IMR-90 (cell line): ENCODE results near the gene CATSPERE. TPM values are rescaled to one million over a fixed set of nuclear protein-coding genes. Genes with fewer than 3 reads are reported as not detected.
A peak's percentile ranks its signal among the peaks of the same experiment; 100 is the strongest.

Source experiments
- ATAC-seq: fragments of 200-7000 bp; cut with Tn5 transposase; 2 replicates; pipeline ENCODE4 v1.9.1; 2020; ENCODE audit warnings: low read depth, mild to moderate bottlenecking, moderate library complexity
- BruUV-seq: library from RNA; stranded (reverse); fragments of 400-500 nt; replicated peaks from 2 replicates; lab custom pipeline; 2021; lab: Mats Ljungman, UMichigan
- CTCF ChIA-PET: fragments of 300-600 bp; formaldehyde crosslinking; extraction: SDS; loops from one replicate; lab custom pipeline; 2021; ENCODE audit warnings: antibody characterized with exemption; lab: Yijun Ruan, JAX
- POLR2A ChIA-PET: fragments of 300-600 bp; sonication (Branson Sonifier 250); formaldehyde crosslinking; loops from one replicate; lab custom pipeline; 2022; ENCODE audit warnings: antibody characterized with exemption; ENCODE audit not compliant: unreplicated experiment; lab: Charles Lee
- DNase-seq: peaks from one replicate; pipeline ENCODE4 v3.0.0; 2013
- H2AFZ ChIP-seq: replicated peaks from 2 replicates; pipeline ENCODE3; 2013; ENCODE audit warnings: low read length, mild to moderate bottlenecking; ENCODE audit not compliant: poor library complexity
- H2AK5ac ChIP-seq: 2 replicates; pipeline ENCODE4 v1.6.1; 2013; ENCODE audit warnings: low read depth, low read length, inconsistent platforms
- H2AK9ac ChIP-seq: replicated peaks from 2 replicates; pipeline ENCODE3; 2013; ENCODE audit warnings: mild to moderate bottlenecking, low read depth, low read length, moderate library complexity; ENCODE audit not compliant: poor library complexity
- H2BK120ac ChIP-seq: 2 replicates; pipeline ENCODE4 v1.6.1; 2013; ENCODE audit warnings: low read depth, low read length, inconsistent platforms
- H2BK15ac ChIP-seq: 3 replicates; pipeline ENCODE4 v1.6.1; 2013; ENCODE audit warnings: low read depth, low read length, inconsistent platforms
- H2BK20ac ChIP-seq: 2 replicates; pipeline ENCODE4 v1.6.1; 2013; ENCODE audit warnings: low read depth, mild to moderate bottlenecking, inconsistent platforms, low read length, moderate library complexity
- H2BK5ac ChIP-seq: 2 replicates; pipeline ENCODE4 v1.6.1; 2013; ENCODE audit warnings: mild to moderate bottlenecking, low read depth, low read length, inconsistent platforms; ENCODE audit not compliant: poor library complexity, severe bottlenecking
- H3K14ac ChIP-seq: replicated peaks from 2 replicates; pipeline ENCODE4 v1.6.1; 2013; ENCODE audit warnings: low read depth, low read length, inconsistent platforms
- H3K18ac ChIP-seq: 2 replicates; pipeline ENCODE4 v1.6.1; 2013; ENCODE audit warnings: low read depth, low read length, control low read depth
- H3K23ac ChIP-seq: 2 replicates; pipeline ENCODE4 v1.6.1; 2013; ENCODE audit warnings: low read depth, low read length, inconsistent platforms
- H3K27ac ChIP-seq: 2 replicates; pipeline ENCODE4 v1.5.1; 2013; ENCODE audit warnings: mild to moderate bottlenecking, control low read depth, low read length; ENCODE audit not compliant: insufficient read depth
- H3K27me3 ChIP-seq: 2 replicates; pipeline ENCODE4 v1.6.1; 2013; ENCODE audit warnings: low read length; ENCODE audit not compliant: control insufficient read depth, insufficient read depth
- H3K36me3 ChIP-seq: 2 replicates; pipeline ENCODE4 v1.6.1; 2013; ENCODE audit warnings: low read length, mixed read lengths; ENCODE audit not compliant: control insufficient read depth, insufficient read depth
- H3K4ac ChIP-seq: 2 replicates; pipeline ENCODE4 v1.6.1; 2013; ENCODE audit warnings: low read depth, low read length, inconsistent platforms
- H3K4me1 ChIP-seq: 2 replicates; pipeline ENCODE4 v1.6.1; 2013; ENCODE audit warnings: low read length, mixed read lengths; ENCODE audit not compliant: control insufficient read depth, insufficient read depth
- H3K4me2 ChIP-seq: 2 replicates; pipeline ENCODE4 v1.6.1; 2013; ENCODE audit warnings: low read depth, mild to moderate bottlenecking, control low read depth, low read length, moderate library complexity
- H3K4me3 ChIP-seq: 2 replicates; pipeline ENCODE4 v1.5.1; 2013; ENCODE audit warnings: low read depth, mild to moderate bottlenecking, control low read depth, low read length, moderate library complexity; ENCODE audit not compliant: insufficient read depth
- H3K56ac ChIP-seq: 2 replicates; pipeline ENCODE4 v1.6.1; 2013; ENCODE audit warnings: low read length, inconsistent platforms; ENCODE audit not compliant: insufficient read depth; ENCODE audit errors: extremely low read depth
- H3K79me1 ChIP-seq, 2 experiments: 2 replicates each; pipeline ENCODE4 v1.6.1; 2013; ENCODE audit warnings: low read length in 2 of 2, inconsistent platforms in 1 of 2, low read depth in 1 of 2
- H3K9ac ChIP-seq: 2 replicates; pipeline ENCODE4 v1.6.1; 2013; ENCODE audit warnings: low read depth, low read length, control low read depth
- H3K9me1 ChIP-seq: 2 replicates; pipeline ENCODE4 v1.6.1; 2013; ENCODE audit warnings: low read length, inconsistent platforms; ENCODE audit not compliant: insufficient read depth
- H3K9me3 ChIP-seq: 2 replicates; pipeline ENCODE4 v1.6.1; 2013; ENCODE audit warnings: low read length; ENCODE audit not compliant: control insufficient read depth, insufficient read depth
- H4K20me1 ChIP-seq: 2 replicates; pipeline ENCODE4 v1.6.1; 2013; ENCODE audit warnings: low read length, inconsistent platforms; ENCODE audit not compliant: insufficient read depth
- H4K5ac ChIP-seq: 2 replicates; pipeline ENCODE4 v1.6.1; 2013; ENCODE audit warnings: mild to moderate bottlenecking, low read depth, low read length, control low read depth
- H4K8ac ChIP-seq, 2 experiments: 2 replicates each; pipeline ENCODE4 v1.6.1; 2013; ENCODE audit warnings: low read depth in 2 of 2, low read length in 2 of 2, control low read depth in 1 of 2, inconsistent platforms in 1 of 2
- H4K91ac ChIP-seq: 2 replicates; pipeline ENCODE4 v1.6.1; 2013; ENCODE audit warnings: low read depth, low read length, inconsistent platforms; ENCODE audit not compliant: insufficient read depth
- CEBPB ChIP-seq: IDR thresholded peaks from 2 replicates; pipeline ENCODE4 v1.6.1; 2012; ENCODE audit warnings: low read depth, low read length, improper control_type of control experiment
- FOS ChIP-seq: fragments of 150-350 bp; IDR thresholded peaks from 2 replicates; pipeline ENCODE4 v1.6.1; 2016; ENCODE audit warnings: low read depth, low read length
- MAFK ChIP-seq: IDR thresholded peaks from 2 replicates; pipeline ENCODE4 v1.6.1; 2012; ENCODE audit warnings: low read depth, low read length, improper control_type of control experiment
- MXI1 ChIP-seq: IDR thresholded peaks from 2 replicates; pipeline ENCODE4 v1.6.1; 2012; ENCODE audit warnings: low read depth, mild to moderate bottlenecking, low read length, moderate library complexity, borderline replicate concordance
- NFE2L2 ChIP-seq: fragments of 150-350 bp; IDR thresholded peaks from 2 replicates; pipeline ENCODE4 v1.6.1; 2016; ENCODE audit warnings: low read depth, mild to moderate bottlenecking, low read length
- WGBS, 2 experiments: methylation state at CpG; one replicate each; pipeline versions ENCODE4 v1.1.5 to v1.1.7; 2013; ENCODE audit warnings: missing lambda C conversion rate in 2 of 2; ENCODE audit not compliant: insufficient read length in 1 of 2; ENCODE audit errors: extremely low coverage in 2 of 2; 5-methylcytosine and 5-hydroxymethylcytosine counted together
- dilution Hi-C: fragments of 300-500 bp; cut with HindIII; formaldehyde crosslinking; loops from one replicate; pipeline ENCODE4 v1.14.3; 2018; ENCODE audit warnings: low sequenced_read_pairs; ENCODE audit not compliant: unreplicated experiment
- in situ Hi-C: fragments of 300-500 bp; cut with MboI; formaldehyde crosslinking; loops from 3 replicates; pipeline ENCODE4 v1.14.3; 2019; ENCODE audit warnings: low sequenced_read_pairs, inconsistent platforms, mixed read lengths
- intact Hi-C: fragments of 100-400 bp; cut with micrococcal nuclease; formaldehyde crosslinking; loops from 2 replicates; pipeline ENCODE4 v1.10.0; 2022
- polyA plus RNA-seq, 3 experiments: library from polyadenylated mRNA; depleted of rRNA; stranded (reverse); fragments of >200 nt; gene quantifications; 2 replicates each; pipeline ENCODE4 v1.2.3, GENCODE V29; 2012; ENCODE audit warnings: low replicate concordance in 1 of 3
- total RNA-seq: library from RNA; depleted of rRNA; stranded (reverse); fragments of >200 nt; gene quantifications from 2 replicates; pipeline ENCODE4 v1.2.3, GENCODE V29; 2012
- TF ChIP-seq, protein P1 (sequence below): fragments of 150-350 bp; IDR thresholded peaks from 2 replicates; pipeline ENCODE4 v1.6.1; 2017; ENCODE audit warnings: mild to moderate bottlenecking, antibody characterized with exemption, low read length, low read depth

CATSPERE gene
- total and polyA plus RNA-seq, 2 of the 4 experiments (the other 2 are of a cell fraction) = 0.07 to 0.18 TPM

DNA sequence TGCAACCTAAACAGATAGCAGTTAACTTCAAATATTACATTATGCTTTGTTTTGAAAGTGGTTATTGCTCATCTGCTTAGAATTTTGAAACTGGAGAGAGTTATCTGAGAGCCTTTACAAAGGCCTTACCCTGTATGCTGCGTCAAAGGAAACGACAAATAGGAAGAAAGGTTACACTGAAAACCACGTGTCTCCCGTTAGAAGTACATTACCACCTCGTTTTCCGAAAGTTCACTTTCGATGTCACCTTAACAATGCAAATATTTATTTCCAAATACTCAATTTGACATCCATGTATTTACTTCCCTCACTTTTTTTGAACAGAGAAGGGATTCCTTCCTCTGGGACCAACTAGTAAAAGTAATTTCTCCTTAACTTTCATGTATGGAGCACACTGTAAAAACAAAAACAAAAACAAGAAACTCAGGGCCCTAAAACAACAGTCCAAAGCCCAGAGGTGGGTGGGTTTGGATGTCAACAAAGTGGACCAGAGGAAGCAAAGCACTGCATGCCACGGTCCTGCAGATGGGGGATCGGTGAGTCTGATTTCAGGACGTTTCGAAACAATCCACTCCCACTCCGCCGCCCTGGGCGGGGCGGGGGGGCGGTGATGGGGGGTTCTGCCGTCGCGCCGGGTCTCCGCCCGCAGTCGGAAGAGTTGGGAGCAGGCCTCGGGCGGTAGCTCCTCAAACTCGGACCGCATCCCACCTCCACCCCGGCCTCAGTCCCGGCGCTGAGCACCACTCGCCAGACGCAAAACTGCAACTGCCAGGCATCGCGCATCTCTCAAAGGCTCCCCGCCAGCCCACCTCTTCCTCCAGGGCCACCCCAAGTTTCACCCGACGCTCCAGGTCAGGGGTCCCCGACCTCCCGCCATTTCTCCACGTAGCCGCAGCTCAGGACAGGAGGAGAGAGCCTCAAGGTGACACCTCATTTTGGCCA lies 10.2 kb upstream of the CATSPERE start:
- dilution Hi-C loops (no loop called here), intact Hi-C loops (loop anchor here (1.0 to 5.0 kb wide), 3 partner anchors 152 to 201 kb away; partner anchors contain the start of gene DESI2), in situ Hi-C loops (no loop called here)
- H3K9ac ChIP-seq = peak overlapping the region; percentile 91
- H2BK20ac ChIP-seq = no peak overlapping the region
- peak overlapping the region; percentile 56 for H4K5ac ChIP-seq
- H3K18ac ChIP-seq = peak overlapping the region; percentile 81
- peak; percentile 89 for DNase-seq
- H4K91ac ChIP-seq = peak overlapping the region; percentile 84
- peak overlapping the region; percentile 47 for H2AK5ac ChIP-seq
- no peaks in the 10 kb centered on the region for H3K27me3 ChIP-seq
- peaks cover 8% of the 10 kb centered on the region for H3K4me1 ChIP-seq
- WGBS, 2 experiments = 0% methylated on average over 6 of the region's 41 CpGs; no CpG with 5 or more reads in 1 of the 2 experiments
- H2AFZ ChIP-seq = peak overlapping the region; percentile 90
- H2BK120ac ChIP-seq = peak overlapping the region; percentile 50; the same call in 1 of the 2 replicates
- ChIA-PET CTCF (no interaction called here), POLR2A (no interaction called here)
- ATAC-seq = peak; percentile 12
- H3K4ac ChIP-seq = peak overlapping the region; percentile 91
- peak overlapping the region; percentile 9 to 62; a peak in 3 of 4 replicates for H4K8ac ChIP-seq
- peaks cover 4% of the 10 kb centered on the region; the same call in 1 of the 2 replicates for H3K9me1 ChIP-seq
- no peak overlapping the region; the same call in 2 of the 3 replicates for H2BK15ac ChIP-seq
- BruUV-seq = TSS peak; percentile 76
- H3K27ac ChIP-seq = peak overlapping the region; percentile 94
- H3K79me1 ChIP-seq = peaks cover 8 to 39% of the 10 kb centered on the region in 2 experiments
- no peaks in the 10 kb centered on the region for H3K36me3 ChIP-seq
- no peaks in the 10 kb centered on the region for H3K9me3 ChIP-seq
- H3K14ac ChIP-seq = peak overlapping the region; percentile 79
- peak overlapping the region; percentile 95 for H3K23ac ChIP-seq
- H3K4me3 ChIP-seq = peak overlapping the region; percentile 82
- H3K56ac ChIP-seq = peak overlapping the region; percentile 66
- peak overlapping the region; percentile 95 for H2BK5ac ChIP-seq
- peaks cover 15% of the 10 kb centered on the region for H4K20me1 ChIP-seq
- H2AK9ac ChIP-seq = peak overlapping the region; percentile 90
- peak overlapping the region; percentile 95 for H3K4me2 ChIP-seq
- TF ChIP-seq NFE2L2 (no peak), CEBPB (peak; percentile 71), MAFK (0 out of 2 replicates have a peak, but pooled peaks have one; percentile 12), MXI1 (peak; percentile 77), FOS (no peak)
- TF ChIP-seq, protein P1, sequence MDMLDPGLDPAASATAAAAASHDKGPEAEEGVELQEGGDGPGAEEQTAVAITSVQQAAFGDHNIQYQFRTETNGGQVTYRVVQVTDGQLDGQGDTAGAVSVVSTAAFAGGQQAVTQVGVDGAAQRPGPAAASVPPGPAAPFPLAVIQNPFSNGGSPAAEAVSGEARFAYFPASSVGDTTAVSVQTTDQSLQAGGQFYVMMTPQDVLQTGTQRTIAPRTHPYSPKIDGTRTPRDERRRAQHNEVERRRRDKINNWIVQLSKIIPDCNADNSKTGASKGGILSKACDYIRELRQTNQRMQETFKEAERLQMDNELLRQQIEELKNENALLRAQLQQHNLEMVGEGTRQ = peak; percentile 56; the same call in 1 of the 2 replicates
